DOHH2 (cell line): ENCODE results near the gene FAM25A.
"Not testable (repeated sequence)": the region's sequence is repeated elsewhere in the genome, so short reads cannot be mapped to it uniquely, and the experiment has no call there.

ENCODE experiments used
- H3F3A ChIP-seq: fragments of 200-600 bp; sonication (generic), shearing (Covaris generic); 2 replicates; pipeline ENCODE4 v1.6.0; 2016; ENCODE audit warnings: antibody characterized with exemption, mild to moderate bottlenecking; ENCODE audit not compliant: control insufficient read depth, insufficient read depth
- H3K27ac ChIP-seq: fragments of 200-600 bp; sonication (generic); 2 replicates; pipeline ENCODE4 v1.5.1; 2014; ENCODE audit warnings: low read depth, mild to moderate bottlenecking, low read length, moderate library complexity
- H3K27me3 ChIP-seq: fragments of 200-600 bp; sonication (generic); 2 replicates; pipeline ENCODE4 v1.6.1; 2014; ENCODE audit warnings: mild to moderate bottlenecking, low read length, mixed read lengths; ENCODE audit not compliant: control insufficient read depth
- H3K36me3 ChIP-seq: fragments of 200-600 bp; sonication (generic); 2 replicates; pipeline ENCODE4 v1.6.1; 2014; ENCODE audit warnings: mild to moderate bottlenecking, low read length, moderate library complexity, mixed read lengths; ENCODE audit not compliant: control insufficient read depth
- H3K4me1 ChIP-seq: fragments of 200-600 bp; sonication (generic); 2 replicates; pipeline ENCODE4 v1.6.1; 2014; ENCODE audit warnings: mild to moderate bottlenecking, low read length, mixed read lengths; ENCODE audit not compliant: control insufficient read depth
- H3K4me2 ChIP-seq: fragments of 200-600 bp; sonication (generic); 2 replicates; pipeline ENCODE4 v1.6.0; 2014; ENCODE audit warnings: mild to moderate bottlenecking, low read length, moderate library complexity
- H3K4me3 ChIP-seq: fragments of 200-600 bp; sonication (generic); 2 replicates; pipeline ENCODE4 v1.5.1; 2014; ENCODE audit warnings: mild to moderate bottlenecking, low read length, mixed read lengths
- H3K79me2 ChIP-seq: fragments of 200-600 bp; sonication (generic); 2 replicates; pipeline ENCODE4 v1.6.1; 2014; ENCODE audit warnings: mild to moderate bottlenecking, low read length, mixed read lengths; ENCODE audit not compliant: control insufficient read depth
- H3K9me2 ChIP-seq: fragments of 200-600 bp; sonication (generic); replicated peaks from 2 replicates; pipeline ENCODE4 v1.6.1; 2014; ENCODE audit warnings: mild to moderate bottlenecking, low read length, mixed read lengths; ENCODE audit not compliant: control insufficient read depth
- H3K9me3 ChIP-seq: fragments of 200-600 bp; sonication (generic); 2 replicates; pipeline ENCODE4 v1.6.1; 2014; ENCODE audit warnings: antibody characterized with exemption, low read length, mixed read lengths; ENCODE audit not compliant: control insufficient read depth, insufficient read depth
- H4K20me1 ChIP-seq: fragments of 200-600 bp; sonication (generic); 2 replicates; pipeline ENCODE4 v1.6.0; 2014; ENCODE audit warnings: low read depth, mild to moderate bottlenecking, antibody characterized with exemption, low read length, moderate library complexity; ENCODE audit not compliant: control insufficient read depth, insufficient read depth
- CTCF ChIP-seq: fragments of 200-600 bp; sonication (generic); IDR thresholded peaks from one replicate; pipeline ENCODE4 v1.5.1; 2014; ENCODE audit warnings: antibody characterized with exemption, mild to moderate bottlenecking, low read depth, low read length; ENCODE audit not compliant: poor library complexity, severe bottlenecking
- EZH2phosphoT487 ChIP-seq: fragments of 200-600 bp; sonication (generic); IDR thresholded peaks from 2 replicates; pipeline ENCODE4 v1.6.1; 2017; ENCODE audit warnings: borderline replicate concordance, mild to moderate bottlenecking, antibody characterized with exemption, low read length, moderate library complexity, mixed read lengths

Gene FAM25A

GRCh38 chr10:87020056-87020455, at the start of gene FAM25A:
TSS of gene FAM25A (plus strand) at chr10:87020294. CDS start at chr10:87020325, 31 bp downstream.
- H3K27ac ChIP-seq, H3K9me3 ChIP-seq, H3K4me1 ChIP-seq, H3K4me2 ChIP-seq, H3K36me3 ChIP-seq, H4K20me1 ChIP-seq, H3K27me3 ChIP-seq, H3K9me2 ChIP-seq, H3K4me3 ChIP-seq, H3K79me2 ChIP-seq, H3F3A ChIP-seq: not testable (repeated sequence)

DNA sequence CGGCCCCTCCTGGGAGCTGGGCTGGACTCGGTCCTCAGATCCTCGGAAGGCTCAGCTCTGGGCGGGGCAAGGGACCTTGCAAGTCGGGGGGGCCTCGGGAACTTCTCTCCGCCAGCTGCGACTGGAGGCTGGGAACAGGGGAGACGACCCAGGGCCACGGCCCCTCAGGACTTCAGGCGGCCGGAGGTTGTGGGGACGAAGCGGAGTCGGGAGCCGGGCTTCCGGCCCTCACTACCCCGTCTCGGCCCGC, 49.2 kb upstream of the FAM25A start:
- H3K4me2 ChIP-seq = peak overlapping the region; percentile 77
- H3F3A ChIP-seq = no peaks in the 10 kb centered on the region
- peaks cover 16% of the 10 kb centered on the region for H3K4me1 ChIP-seq
- peak overlapping the region; percentile 70 for H3K4me3 ChIP-seq
- H3K9me2 ChIP-seq = no peaks in the 10 kb centered on the region
- H3K9me3 ChIP-seq = no peaks in the 10 kb centered on the region
- H3K27ac ChIP-seq = no peak overlapping the region
- H3K27me3 ChIP-seq = peaks cover 18% of the 10 kb centered on the region
- no peaks in the 10 kb centered on the region for H3K79me2 ChIP-seq
- no peaks in the 10 kb centered on the region for H4K20me1 ChIP-seq
- H3K36me3 ChIP-seq = no peaks in the 10 kb centered on the region
- TF ChIP-seq CTCF (no peak), EZH2phosphoT487 (no peak; the same call in 1 of the 2 replicates)

GRCh38 chr10:86971232-86971991, 48.7 kb upstream of the FAM25A start:
- Histone ChIP-seq H4K20me1 (no peaks in the 10 kb centered on the region), H3K9me2 (no peaks in the 10 kb centered on the region), H3K4me1 (peaks cover 14% of the 10 kb centered on the region), H3F3A (no peaks in the 10 kb centered on the region), H3K4me2 (peak overlapping the region; percentile 77), H3K27me3 (peaks cover 18% of the 10 kb centered on the region), H3K4me3 (peak overlapping the region; percentile 70), H3K9me3 (no peaks in the 10 kb centered on the region), H3K79me2 (no peaks in the 10 kb centered on the region), H3K36me3 (no peaks in the 10 kb centered on the region), H3K27ac (no peak overlapping the region)
- TF ChIP-seq EZH2phosphoT487 (no peak), CTCF (no peak)

GRCh38 chr10:86972613-86973380, 47.3 kb upstream of the FAM25A start:
- no peak for TF ChIP-seq EZH2phosphoT487
- TF ChIP-seq CTCF = no peak
- H3K27me3 ChIP-seq = peaks cover 18% of the 10 kb centered on the region
- H3K36me3 ChIP-seq = no peaks in the 10 kb centered on the region
- no peaks in the 10 kb centered on the region for H3K79me2 ChIP-seq
- H3K27ac ChIP-seq = no peak overlapping the region
- H3K9me2 ChIP-seq = no peaks in the 10 kb centered on the region
- H3K4me3 ChIP-seq = no peak overlapping the region
- H3F3A ChIP-seq = no peaks in the 10 kb centered on the region
- H3K4me2 ChIP-seq = no peak overlapping the region
- no peaks in the 10 kb centered on the region for H4K20me1 ChIP-seq
- peaks cover 13% of the 10 kb centered on the region for H3K4me1 ChIP-seq
- H3K9me3 ChIP-seq = no peaks in the 10 kb centered on the region
